ENCODE measurements around the gene HYDIN.

Gene HYDIN

GRCh38 chr16:71254832-71255525, 24.5 kb upstream of the HYDIN start:
- Histone ChIP-seq H3K27me3 (ENCODE audit: control insufficient read depth in 1 of 2, insufficient read depth in 2 of 2, low read length in 2 of 2) (peaks cover 0 to 2% of the 10 kb centered on the region in 2 donors), H3K9ac (ENCODE audit: low read length in 2 of 2) (no peak overlapping the region), H3K9me3 (ENCODE audit: control insufficient read depth in 2 of 2, low read length in 2 of 2) (no peaks in the 10 kb centered on the region), H3K27ac (ENCODE audit: low read length) (no peak overlapping the region), H3K4me1 (ENCODE audit: control insufficient read depth, insufficient read depth, low read length) (peaks cover 2% of the 10 kb centered on the region), H3K4me3 (ENCODE audit: low read length in 2 of 2) (no peak overlapping the region), H3K36me3 (ENCODE audit: control insufficient read depth in 2 of 2, insufficient read depth in 2 of 2, low read length in 2 of 2) (no peaks in the 10 kb centered on the region)

GRCh38 chr16:71250461-71251235, 20.1 kb upstream of the HYDIN start:
- Histone ChIP-seq H3K27me3 (ENCODE audit: control insufficient read depth in 1 of 2, insufficient read depth in 2 of 2, low read length in 2 of 2) (peaks cover 0 to 2% of the 10 kb centered on the region in 2 donors), H3K27ac (ENCODE audit: low read length) (no peak overlapping the region), H3K9me3 (ENCODE audit: control insufficient read depth in 2 of 2, low read length in 2 of 2) (no peaks in the 10 kb centered on the region), H3K4me3 (ENCODE audit: low read length in 2 of 2) (no peak overlapping the region), H3K9ac (ENCODE audit: low read length in 2 of 2) (no peak overlapping the region), H3K4me1 (ENCODE audit: control insufficient read depth, insufficient read depth, low read length) (peaks cover 1% of the 10 kb centered on the region), H3K36me3 (ENCODE audit: control insufficient read depth in 2 of 2, insufficient read depth in 2 of 2, low read length in 2 of 2) (no peaks in the 10 kb centered on the region)

DNA sequence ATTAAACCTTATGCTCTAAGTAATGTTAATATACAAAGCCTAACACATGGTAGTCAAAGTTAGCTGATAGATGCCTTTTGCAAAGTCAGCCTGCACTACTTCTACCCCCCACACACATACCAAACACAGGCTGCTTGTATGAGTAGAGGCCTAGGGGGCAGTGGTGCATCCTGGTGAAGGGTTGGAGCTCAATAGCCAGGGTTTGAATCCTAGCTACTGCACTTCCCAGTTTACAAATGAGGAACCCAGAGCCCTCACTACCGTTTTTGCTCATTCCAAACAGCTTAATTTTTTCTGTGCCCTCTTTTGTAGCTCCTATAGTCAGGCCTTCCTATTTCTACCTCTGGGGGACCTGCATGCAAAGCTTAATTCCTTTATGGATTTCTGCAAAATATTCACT, 18.9 kb upstream of the HYDIN start:
- no peak overlapping the region for H3K27ac ChIP-seq (ENCODE audit: low read length)

GRCh38 chr16:71247478-71247877, 17.0 kb upstream of the HYDIN start:
- H3K27me3 ChIP-seq (ENCODE audit: control insufficient read depth in 1 of 2, insufficient read depth in 2 of 2, low read length in 2 of 2), result no peaks in the 10 kb centered on the region
- H3K9me3 ChIP-seq (ENCODE audit: control insufficient read depth in 2 of 2, low read length in 2 of 2), result no peaks in the 10 kb centered on the region
- no peaks in the 10 kb centered on the region for H3K4me1 ChIP-seq (ENCODE audit: control insufficient read depth, insufficient read depth, low read length)

More for the DNA sequence above, 18.9 kb upstream of the HYDIN start:
- no peaks in the 10 kb centered on the region for H3K9me3 ChIP-seq (ENCODE audit: control insufficient read depth in 2 of 2, low read length in 2 of 2)
- H3K4me1 ChIP-seq (ENCODE audit: control insufficient read depth, insufficient read depth, low read length), result no peaks in the 10 kb centered on the region
- peaks cover 0 to 2% of the 10 kb centered on the region in 2 donors for H3K27me3 ChIP-seq (ENCODE audit: control insufficient read depth in 1 of 2, insufficient read depth in 2 of 2, low read length in 2 of 2)
- no peaks in the 10 kb centered on the region for H3K36me3 ChIP-seq (ENCODE audit: control insufficient read depth in 2 of 2, insufficient read depth in 2 of 2, low read length in 2 of 2)
- no peak overlapping the region for H3K9ac ChIP-seq (ENCODE audit: low read length in 2 of 2)
- no peak overlapping the region for H3K4me3 ChIP-seq (ENCODE audit: low read length in 2 of 2)

GRCh38 chr16:71246309-71246708, 15.8 kb upstream of the HYDIN start:
- no peak overlapping the region for H3K4me3 ChIP-seq (ENCODE audit: low read length in 2 of 2)
- H3K27me3 ChIP-seq (ENCODE audit: control insufficient read depth in 1 of 2, insufficient read depth in 2 of 2, low read length in 2 of 2), result no peaks in the 10 kb centered on the region
- H3K4me1 ChIP-seq (ENCODE audit: control insufficient read depth, insufficient read depth, low read length), result no peaks in the 10 kb centered on the region
- H3K36me3 ChIP-seq (ENCODE audit: control insufficient read depth in 2 of 2, insufficient read depth in 2 of 2, low read length in 2 of 2), result no peaks in the 10 kb centered on the region
- H3K9ac ChIP-seq (ENCODE audit: low read length in 2 of 2), result no peak overlapping the region
- H3K9me3 ChIP-seq (ENCODE audit: control insufficient read depth in 2 of 2, low read length in 2 of 2), result no peaks in the 10 kb centered on the region
- H3K27ac ChIP-seq (ENCODE audit: low read length), result no peak overlapping the region

More at GRCh38 chr16:71247478-71247877, 17.0 kb upstream of the HYDIN start:
- no peak overlapping the region for H3K27ac ChIP-seq (ENCODE audit: low read length)
- H3K36me3 ChIP-seq (ENCODE audit: control insufficient read depth in 2 of 2, insufficient read depth in 2 of 2, low read length in 2 of 2), result no peaks in the 10 kb centered on the region
- no peak overlapping the region for H3K4me3 ChIP-seq (ENCODE audit: low read length in 2 of 2)
- no peak overlapping the region for H3K9ac ChIP-seq (ENCODE audit: low read length in 2 of 2)

- H3K27ac ChIP-seq (ENCODE audit: low read length), result no peak overlapping the region
- no peaks in the 10 kb centered on the region for H3K27me3 ChIP-seq (ENCODE audit: control insufficient read depth in 1 of 2, insufficient read depth in 2 of 2, low read length in 2 of 2)
- no peaks in the 10 kb centered on the region for H3K4me1 ChIP-seq (ENCODE audit: control insufficient read depth, insufficient read depth, low read length)
- no peaks in the 10 kb centered on the region for H3K36me3 ChIP-seq (ENCODE audit: control insufficient read depth in 2 of 2, insufficient read depth in 2 of 2, low read length in 2 of 2)
- H3K4me3 ChIP-seq (ENCODE audit: low read length in 2 of 2), result no peak overlapping the region
- H3K9ac ChIP-seq (ENCODE audit: low read length in 2 of 2), result no peak overlapping the region
- no peaks in the 10 kb centered on the region for H3K9me3 ChIP-seq (ENCODE audit: control insufficient read depth in 2 of 2, low read length in 2 of 2)
Measured at GRCh38 chr16:71244521-71244920, 14.0 kb upstream of the HYDIN start.

DNA sequence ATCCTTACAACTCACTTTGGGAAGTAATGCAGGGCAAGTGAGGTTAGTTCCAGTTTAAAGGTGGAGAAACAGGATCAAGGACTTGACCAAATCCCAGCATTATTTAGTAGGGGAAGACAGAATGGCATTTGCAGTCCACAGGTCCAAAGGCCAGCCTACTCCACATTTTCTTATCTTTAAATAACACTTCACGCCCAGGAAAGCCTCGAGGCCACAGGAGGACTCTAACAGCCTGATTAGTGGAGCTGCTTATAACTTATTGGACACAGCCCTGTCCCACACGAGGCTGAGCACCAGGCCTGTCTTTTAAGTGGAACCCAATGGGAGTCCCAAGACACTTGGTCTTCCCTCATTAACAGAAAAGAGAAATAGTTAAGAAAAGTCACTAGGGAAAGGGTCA, 12.1 kb upstream of the HYDIN start:
- no peaks in the 10 kb centered on the region for H3K4me1 ChIP-seq (ENCODE audit: control insufficient read depth, insufficient read depth, low read length)
- no peak overlapping the region for H3K4me3 ChIP-seq (ENCODE audit: low read length in 2 of 2)
- H3K36me3 ChIP-seq (ENCODE audit: control insufficient read depth in 2 of 2, insufficient read depth in 2 of 2, low read length in 2 of 2), result no peaks in the 10 kb centered on the region
- H3K9me3 ChIP-seq (ENCODE audit: control insufficient read depth in 2 of 2, low read length in 2 of 2), result no peaks in the 10 kb centered on the region
- no peak overlapping the region for H3K9ac ChIP-seq (ENCODE audit: low read length in 2 of 2)
- no peaks in the 10 kb centered on the region for H3K27me3 ChIP-seq (ENCODE audit: control insufficient read depth in 1 of 2, insufficient read depth in 2 of 2, low read length in 2 of 2)
- H3K27ac ChIP-seq (ENCODE audit: low read length), result no peak overlapping the region

GRCh38 chr16:71242036-71242435, 11.5 kb upstream of the HYDIN start:
- no peaks in the 10 kb centered on the region for H3K36me3 ChIP-seq (ENCODE audit: control insufficient read depth in 2 of 2, insufficient read depth in 2 of 2, low read length in 2 of 2)
- H3K4me1 ChIP-seq (ENCODE audit: control insufficient read depth, insufficient read depth, low read length), result no peaks in the 10 kb centered on the region
- H3K27me3 ChIP-seq (ENCODE audit: control insufficient read depth in 1 of 2, insufficient read depth in 2 of 2, low read length in 2 of 2), result no peaks in the 10 kb centered on the region
- no peak overlapping the region for H3K4me3 ChIP-seq (ENCODE audit: low read length in 2 of 2)
- H3K27ac ChIP-seq (ENCODE audit: low read length), result no peak overlapping the region
- H3K9me3 ChIP-seq (ENCODE audit: control insufficient read depth in 2 of 2, low read length in 2 of 2), result no peaks in the 10 kb centered on the region
- H3K9ac ChIP-seq (ENCODE audit: low read length in 2 of 2), result no peak overlapping the region

GRCh38 chr16:71229344-71229743, 1.2 kb downstream of the HYDIN start:
- Histone ChIP-seq H3K27me3 (ENCODE audit: control insufficient read depth in 1 of 2, insufficient read depth in 2 of 2, low read length in 2 of 2) (peaks cover 7 to 11% of the 10 kb centered on the region in 2 donors), H3K27ac (ENCODE audit: low read length) (no peak overlapping the region), H3K9ac (ENCODE audit: low read length in 2 of 2) (no peak overlapping the region), H3K4me3 (ENCODE audit: low read length in 2 of 2) (no peak overlapping the region), H3K9me3 (ENCODE audit: control insufficient read depth in 2 of 2, low read length in 2 of 2) (peaks cover 4 to 9% of the 10 kb centered on the region in 2 donors), H3K36me3 (ENCODE audit: control insufficient read depth in 2 of 2, insufficient read depth in 2 of 2, low read length in 2 of 2) (no peaks in the 10 kb centered on the region), H3K4me1 (ENCODE audit: control insufficient read depth, insufficient read depth, low read length) (no peaks in the 10 kb centered on the region)

- H3K4me1 ChIP-seq (ENCODE audit: control insufficient read depth, insufficient read depth, low read length), result no peaks in the 10 kb centered on the region
- peaks cover 4 to 5% of the 10 kb centered on the region in 2 donors for H3K9me3 ChIP-seq (ENCODE audit: control insufficient read depth in 2 of 2, low read length in 2 of 2)
Measured at GRCh38 chr16:71226229-71227141, 4.0 kb downstream of the HYDIN start.

More at GRCh38 chr16:71226229-71227141, 4.0 kb downstream of the HYDIN start:
- peaks cover 7 to 11% of the 10 kb centered on the region in 2 donors for H3K27me3 ChIP-seq (ENCODE audit: control insufficient read depth in 1 of 2, insufficient read depth in 2 of 2, low read length in 2 of 2)
- no peaks in the 10 kb centered on the region for H3K36me3 ChIP-seq (ENCODE audit: control insufficient read depth in 2 of 2, insufficient read depth in 2 of 2, low read length in 2 of 2)
- no peak overlapping the region for H3K9ac ChIP-seq (ENCODE audit: low read length in 2 of 2)
- H3K27ac ChIP-seq (ENCODE audit: low read length), result no peak overlapping the region
- no peak overlapping the region for H3K4me3 ChIP-seq (ENCODE audit: low read length in 2 of 2)

Data from stomach smooth muscle (tissue), 2 donors.